ENCODE data around the gene ELMO1. TPM values are rescaled to one million over a fixed set of nuclear protein-coding genes. Genes with fewer than 3 reads are reported as not detected.

ELMO1 gene
- total RNA-seq, 1 experiment from 2014 or later, result 1.1 TPM

DNA sequence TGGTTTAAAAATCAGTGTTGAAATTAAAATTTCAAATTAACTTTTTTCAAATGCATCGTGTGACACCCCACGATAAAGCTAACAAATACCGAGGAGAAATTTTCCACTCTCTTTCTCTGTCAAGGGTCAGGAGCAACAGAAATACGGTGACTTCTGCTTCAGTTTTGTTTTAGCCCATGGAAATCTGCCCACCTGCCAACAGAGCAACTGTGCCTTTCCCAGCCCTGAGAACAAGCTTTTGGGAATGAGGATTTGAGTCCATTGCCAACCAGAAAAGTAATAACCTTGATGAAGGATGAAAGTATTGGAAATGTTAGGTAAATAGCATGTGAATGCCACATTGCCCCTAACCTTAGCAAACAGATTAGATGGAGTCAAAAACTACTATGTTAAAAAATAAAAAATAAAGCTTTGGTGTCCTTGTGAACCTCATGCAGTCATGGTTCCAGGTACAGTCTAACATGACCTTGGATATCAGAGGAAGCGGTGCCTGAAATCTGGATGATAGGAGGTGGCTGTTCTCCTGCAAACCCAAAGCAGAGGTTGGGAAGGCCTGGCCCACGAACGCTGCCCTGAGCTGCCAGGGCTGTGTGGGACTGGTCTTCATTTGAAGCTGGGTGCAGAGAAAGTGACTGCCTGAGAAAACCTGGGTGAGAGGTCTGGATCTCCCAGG is 296.8 kb downstream of the ELMO1 start:
- no peaks in the 10 kb centered on the region for H4K20me1 ChIP-seq (ENCODE audit: insufficient read depth)
- ATAC-seq, result no peak
- H3K36me3 ChIP-seq (ENCODE audit: control insufficient read depth in 1 of 2, insufficient read depth in 2 of 2, low read length in 2 of 2), result no peaks in the 10 kb centered on the region
- no peak for DNase-seq (ENCODE audit: low read depth, low spot score)
- no peak overlapping the region for H2AFZ ChIP-seq (ENCODE audit: low read depth, low read length, poor library complexity, severe bottlenecking)
- ChIA-PET CTCF (no interaction called here), RAD21 (ENCODE audit: low non-redundant PET in 1 of 2, low total read pairs in 2 of 2, uncharacterized antibody in 2 of 2, unreplicated experiment in 2 of 2) (no interaction called here), POLR2A (no interaction called here)
- no peaks in the 10 kb centered on the region for H3K9me3 ChIP-seq (ENCODE audit: control insufficient read depth in 1 of 2, insufficient read depth in 1 of 2, low read depth in 1 of 2, low read length in 2 of 2)
- no peaks in the 10 kb centered on the region for H3K27me3 ChIP-seq (ENCODE audit: insufficient read depth, low read length)
- H3K4me3 ChIP-seq (replicated peaks in 1 of 2; ENCODE audit: low read depth in 1 of 2, low read length in 2 of 2), result no peak overlapping the region
- H3K27ac ChIP-seq (ENCODE audit: low read depth, low read length), result no peak overlapping the region
- TF ChIP-seq SIN3A (IDR thresholded peaks at IDR 0.05; ENCODE audit: low read depth), result no peak
- intact Hi-C loops (cut with micrococcal nuclease), result no loop called here
- no peaks in the 10 kb centered on the region for H3K4me1 ChIP-seq (ENCODE audit: control insufficient read depth in 1 of 2, insufficient read depth in 2 of 2, low read length in 2 of 2)
- H3K4me2 ChIP-seq (ENCODE audit: low read length), result no peak overlapping the region
- no peaks in the 10 kb centered on the region for H3K79me2 ChIP-seq (ENCODE audit: insufficient read depth, low read length)
- no peaks in the 10 kb centered on the region for H3K9me2 ChIP-seq (ENCODE audit: insufficient read depth)
- BruUV-seq (replicated peaks), result no TSS peak
- no peak overlapping the region for H3K9ac ChIP-seq (ENCODE audit: low read length)

DNA sequence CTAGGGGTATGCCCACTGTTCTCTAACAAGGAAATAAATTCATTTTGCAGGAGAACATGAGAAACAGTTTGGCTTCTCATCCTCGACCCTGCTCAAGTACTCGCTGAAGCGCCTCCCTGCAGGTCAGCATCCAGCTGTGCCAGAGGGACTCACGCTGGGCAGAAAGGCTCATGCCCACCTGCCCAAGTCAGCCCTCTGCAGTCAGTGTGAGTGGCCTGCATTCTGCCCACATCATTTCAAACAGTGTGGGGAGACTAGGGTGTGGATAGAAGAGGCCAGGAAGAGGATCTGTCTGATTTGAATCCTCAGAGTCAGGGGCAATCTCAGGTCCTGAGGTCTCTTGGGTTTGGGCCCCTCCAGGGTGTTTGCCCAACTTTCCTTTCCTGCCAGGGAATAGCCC is 297.8 kb downstream of the ELMO1 start:
- no peak for DNase-seq (ENCODE audit: low read depth, low spot score)
- no peaks in the 10 kb centered on the region for H3K79me2 ChIP-seq (ENCODE audit: insufficient read depth, low read length)
- no peak overlapping the region for H2AFZ ChIP-seq (ENCODE audit: low read depth, low read length, poor library complexity, severe bottlenecking)
- no TSS peak for BruUV-seq (replicated peaks)
- no peak overlapping the region for H3K4me2 ChIP-seq (ENCODE audit: low read length)
- ATAC-seq, result no peak
- no peaks in the 10 kb centered on the region for H3K9me3 ChIP-seq (ENCODE audit: control insufficient read depth in 1 of 2, insufficient read depth in 1 of 2, low read depth in 1 of 2, low read length in 2 of 2)
- H3K27me3 ChIP-seq (ENCODE audit: insufficient read depth, low read length), result no peaks in the 10 kb centered on the region
- CTCF ChIA-PET, result no interaction called here
- no peak overlapping the region for H3K9ac ChIP-seq (ENCODE audit: low read length)
- no peaks in the 10 kb centered on the region for H3K9me2 ChIP-seq (ENCODE audit: insufficient read depth)
- no peak overlapping the region for H3K4me3 ChIP-seq (replicated peaks in 1 of 2; ENCODE audit: low read depth in 1 of 2, low read length in 2 of 2)
- intact Hi-C loops (cut with micrococcal nuclease), result no loop called here
- no peak overlapping the region for H3K27ac ChIP-seq (ENCODE audit: low read depth, low read length)
- H4K20me1 ChIP-seq (ENCODE audit: insufficient read depth), result no peaks in the 10 kb centered on the region
- POLR2A ChIA-PET, result no interaction called here
- no peaks in the 10 kb centered on the region for H3K36me3 ChIP-seq (ENCODE audit: control insufficient read depth in 1 of 2, insufficient read depth in 2 of 2, low read length in 2 of 2)
- H3K4me1 ChIP-seq (ENCODE audit: control insufficient read depth in 1 of 2, insufficient read depth in 2 of 2, low read length in 2 of 2), result no peaks in the 10 kb centered on the region
- RAD21 ChIA-PET (ENCODE audit: low non-redundant PET in 1 of 2, low total read pairs in 2 of 2, uncharacterized antibody in 2 of 2, unreplicated experiment in 2 of 2), result no interaction called here
- TF ChIP-seq SRF (IDR thresholded peaks at IDR 0.05; ENCODE audit: low read depth) (no peak), CEBPB (IDR thresholded peaks at IDR 0.05; ENCODE audit: low read depth) (no peak), SIN3A (IDR thresholded peaks at IDR 0.05; ENCODE audit: low read depth) (no peak), FOSL1 (IDR thresholded peaks at IDR 0.05; ENCODE audit: low read depth) (no peak), EZH2phosphoT487 (IDR thresholded peaks at IDR 0.05; ENCODE audit: borderline replicate concordance) (no peak), SP1 (IDR thresholded peaks at IDR 0.05; ENCODE audit: low read depth) (no peak), RAD21 (IDR thresholded peaks at IDR 0.05; ENCODE audit: low read depth) (no peak), YY1 (IDR thresholded peaks at IDR 0.05; ENCODE audit: extremely low read depth, insufficient replicate concordance, low read depth, low read length) (no peak), POLR2A (IDR thresholded peaks at IDR 0.05; ENCODE audit: borderline replicate concordance, extremely low read depth, insufficient read depth, insufficient read length) (no peak)
- TF ChIP-seq, protein P1, sequence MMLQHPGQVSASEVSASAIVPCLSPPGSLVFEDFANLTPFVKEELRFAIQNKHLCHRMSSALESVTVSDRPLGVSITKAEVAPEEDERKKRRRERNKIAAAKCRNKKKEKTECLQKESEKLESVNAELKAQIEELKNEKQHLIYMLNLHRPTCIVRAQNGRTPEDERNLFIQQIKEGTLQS (IDR thresholded peaks at IDR 0.05), result no peak
- TF ChIP-seq, protein P2, sequence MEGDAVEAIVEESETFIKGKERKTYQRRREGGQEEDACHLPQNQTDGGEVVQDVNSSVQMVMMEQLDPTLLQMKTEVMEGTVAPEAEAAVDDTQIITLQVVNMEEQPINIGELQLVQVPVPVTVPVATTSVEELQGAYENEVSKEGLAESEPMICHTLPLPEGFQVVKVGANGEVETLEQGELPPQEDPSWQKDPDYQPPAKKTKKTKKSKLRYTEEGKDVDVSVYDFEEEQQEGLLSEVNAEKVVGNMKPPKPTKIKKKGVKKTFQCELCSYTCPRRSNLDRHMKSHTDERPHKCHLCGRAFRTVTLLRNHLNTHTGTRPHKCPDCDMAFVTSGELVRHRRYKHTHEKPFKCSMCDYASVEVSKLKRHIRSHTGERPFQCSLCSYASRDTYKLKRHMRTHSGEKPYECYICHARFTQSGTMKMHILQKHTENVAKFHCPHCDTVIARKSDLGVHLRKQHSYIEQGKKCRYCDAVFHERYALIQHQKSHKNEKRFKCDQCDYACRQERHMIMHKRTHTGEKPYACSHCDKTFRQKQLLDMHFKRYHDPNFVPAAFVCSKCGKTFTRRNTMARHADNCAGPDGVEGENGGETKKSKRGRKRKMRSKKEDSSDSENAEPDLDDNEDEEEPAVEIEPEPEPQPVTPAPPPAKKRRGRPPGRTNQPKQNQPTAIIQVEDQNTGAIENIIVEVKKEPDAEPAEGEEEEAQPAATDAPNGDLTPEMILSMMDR (IDR thresholded peaks at IDR 0.05 in 2 of 3, conservative IDR thresholded peaks at IDR 0.05 in 1 of 3; ENCODE audit: borderline replicate concordance in 1 of 3, insufficient read depth in 1 of 3, low read depth in 2 of 3, low read length in 2 of 3), result no peak
- TF ChIP-seq, protein P3, sequence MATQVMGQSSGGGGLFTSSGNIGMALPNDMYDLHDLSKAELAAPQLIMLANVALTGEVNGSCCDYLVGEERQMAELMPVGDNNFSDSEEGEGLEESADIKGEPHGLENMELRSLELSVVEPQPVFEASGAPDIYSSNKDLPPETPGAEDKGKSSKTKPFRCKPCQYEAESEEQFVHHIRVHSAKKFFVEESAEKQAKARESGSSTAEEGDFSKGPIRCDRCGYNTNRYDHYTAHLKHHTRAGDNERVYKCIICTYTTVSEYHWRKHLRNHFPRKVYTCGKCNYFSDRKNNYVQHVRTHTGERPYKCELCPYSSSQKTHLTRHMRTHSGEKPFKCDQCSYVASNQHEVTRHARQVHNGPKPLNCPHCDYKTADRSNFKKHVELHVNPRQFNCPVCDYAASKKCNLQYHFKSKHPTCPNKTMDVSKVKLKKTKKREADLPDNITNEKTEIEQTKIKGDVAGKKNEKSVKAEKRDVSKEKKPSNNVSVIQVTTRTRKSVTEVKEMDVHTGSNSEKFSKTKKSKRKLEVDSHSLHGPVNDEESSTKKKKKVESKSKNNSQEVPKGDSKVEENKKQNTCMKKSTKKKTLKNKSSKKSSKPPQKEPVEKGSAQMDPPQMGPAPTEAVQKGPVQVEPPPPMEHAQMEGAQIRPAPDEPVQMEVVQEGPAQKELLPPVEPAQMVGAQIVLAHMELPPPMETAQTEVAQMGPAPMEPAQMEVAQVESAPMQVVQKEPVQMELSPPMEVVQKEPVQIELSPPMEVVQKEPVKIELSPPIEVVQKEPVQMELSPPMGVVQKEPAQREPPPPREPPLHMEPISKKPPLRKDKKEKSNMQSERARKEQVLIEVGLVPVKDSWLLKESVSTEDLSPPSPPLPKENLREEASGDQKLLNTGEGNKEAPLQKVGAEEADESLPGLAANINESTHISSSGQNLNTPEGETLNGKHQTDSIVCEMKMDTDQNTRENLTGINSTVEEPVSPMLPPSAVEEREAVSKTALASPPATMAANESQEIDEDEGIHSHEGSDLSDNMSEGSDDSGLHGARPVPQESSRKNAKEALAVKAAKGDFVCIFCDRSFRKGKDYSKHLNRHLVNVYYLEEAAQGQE (IDR thresholded peaks at IDR 0.05; ENCODE audit: low read depth), result no peak
- TF ChIP-seq, protein P4, sequence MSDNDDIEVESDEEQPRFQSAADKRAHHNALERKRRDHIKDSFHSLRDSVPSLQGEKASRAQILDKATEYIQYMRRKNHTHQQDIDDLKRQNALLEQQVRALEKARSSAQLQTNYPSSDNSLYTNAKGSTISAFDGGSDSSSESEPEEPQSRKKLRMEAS (IDR thresholded peaks at IDR 0.05), result no peak
